Endometrium (tissue), 2 donors: ENCODE measurements around the gene AMIGO2.
"Not testable (repeated sequence)": the region's sequence is repeated elsewhere in the genome, so short reads cannot be mapped to it uniquely, and the experiment has no call there.

ENCODE experiments used
- FAIRE-seq: peaks from 2 replicates; lab custom pipeline; 2012; peaks lifted over from hg19 to GRCh38; lab: Jason Lieb, UNC
- donor health status: control.
- donor health status: control.

Gene AMIGO2

GRCh38 chr12:47079468-47079980 is at the start of gene AMIGO2, which contains the start of gene PCED1B:
AMIGO2 (minus strand) TSS chr12:47079959; CDS start chr12:47079002, 957 bp downstream.
PCED1B (plus strand) TSS chr12:47079621; CDS start chr12:47235064, 155,443 bp downstream.
- no peak for FAIRE-seq

- FAIRE-seq: no peak
Measured at GRCh38 chr12:47126246-47126645, 46.5 kb upstream of the AMIGO2 start.

GRCh38 chr12:47124451-47124850 is 44.7 kb upstream of the AMIGO2 start:
- FAIRE-seq: no peak

GRCh38 chr12:47123730-47124129 is 44.0 kb upstream of the AMIGO2 start:
- no peak for FAIRE-seq

- no peak for FAIRE-seq
Measured at GRCh38 chr12:47122602-47123001, 42.8 kb upstream of the AMIGO2 start.

GRCh38 chr12:47121146-47121545 is 41.4 kb upstream of the AMIGO2 start:
- no peak for FAIRE-seq

- FAIRE-seq: no peak
Measured at GRCh38 chr12:47120736-47121135, 41.0 kb upstream of the AMIGO2 start.

GRCh38 chr12:47117305-47117704 is 37.5 kb upstream of the AMIGO2 start:
- FAIRE-seq: not testable (repeated sequence)

- FAIRE-seq: no peak
Measured at GRCh38 chr12:47114481-47114892, 34.7 kb upstream of the AMIGO2 start.

- no peak for FAIRE-seq
Measured at GRCh38 chr12:47112679-47113078, 32.9 kb upstream of the AMIGO2 start.

GRCh38 chr12:47111854-47112253 is 32.1 kb upstream of the AMIGO2 start:
- no peak for FAIRE-seq

- FAIRE-seq: no peak
Measured at GRCh38 chr12:47111392-47111778, 31.6 kb upstream of the AMIGO2 start.

GRCh38 chr12:47110718-47111391 is 31.1 kb upstream of the AMIGO2 start:
- no peak for FAIRE-seq

GRCh38 chr12:47110011-47110541 is 30.3 kb upstream of the AMIGO2 start:
- FAIRE-seq: no peak

GRCh38 chr12:47107926-47108325 is 28.2 kb upstream of the AMIGO2 start:
- no peak for FAIRE-seq

- FAIRE-seq: no peak
Measured at GRCh38 chr12:47107446-47107845, 27.7 kb upstream of the AMIGO2 start.

GRCh38 chr12:47105914-47106674 is 26.3 kb upstream of the AMIGO2 start:
- FAIRE-seq: no peak

GRCh38 chr12:47102845-47103651 is 23.3 kb upstream of the AMIGO2 start:
- no peak for FAIRE-seq

GRCh38 chr12:47102406-47102805 is 22.6 kb upstream of the AMIGO2 start:
- no peak for FAIRE-seq

- FAIRE-seq: no peak
Measured at GRCh38 chr12:47100160-47100559, 20.4 kb upstream of the AMIGO2 start.

- no peak for FAIRE-seq
Measured at GRCh38 chr12:47099610-47100009, 19.9 kb upstream of the AMIGO2 start.

- FAIRE-seq: no peak
Measured at GRCh38 chr12:47098099-47098498, 18.3 kb upstream of the AMIGO2 start.
